HG03469 (cell line): ENCODE measurements around the gene DDC.

Experiments
- ATAC-seq: cut with Tn5 transposase; IDR thresholded peaks from one replicate; pipeline ENCODE4 v1.9.1; 2021; ENCODE audit warnings: mild to moderate bottlenecking, moderate library complexity, moderate number of reproducible peaks; ENCODE audit not compliant: unreplicated experiment

The DDC gene

GRCh38 chr7:50488379-50488778, 76.8 kb downstream of the DDC start:
- ATAC-seq = no peak

GRCh38 chr7:50486512-50486911, 78.7 kb downstream of the DDC start:
- ATAC-seq = no peak

GRCh38 chr7:50481867-50482266, 83.3 kb downstream of the DDC start:
- no peak for ATAC-seq

GRCh38 chr7:50480797-50481196, 84.4 kb downstream of the DDC start:
- no peak for ATAC-seq

- no peak for ATAC-seq
Measured at GRCh38 chr7:50479743-50480517, 85.3 kb downstream of the DDC start.

- ATAC-seq = no peak
Measured at GRCh38 chr7:50477640-50478039, 87.6 kb downstream of the DDC start.

GRCh38 chr7:50476953-50477625, 88.1 kb downstream of the DDC start:
- no peak for ATAC-seq

GRCh38 chr7:50475340-50475739, 89.9 kb downstream of the DDC start:
- ATAC-seq = no peak

GRCh38 chr7:50474382-50475160, 90.6 kb downstream of the DDC start:
- ATAC-seq = no peak

GRCh38 chr7:50473531-50473930, 91.7 kb downstream of the DDC start:
- no peak for ATAC-seq

GRCh38 chr7:50472427-50472826, 92.8 kb downstream of the DDC start:
- ATAC-seq = no peak

- no peak for ATAC-seq
Measured at GRCh38 chr7:50471970-50472369, 93.2 kb downstream of the DDC start.

- ATAC-seq = no peak
Measured at GRCh38 chr7:50470250-50471163, 94.7 kb downstream of the DDC start.

GRCh38 chr7:50469181-50469580, 96.0 kb downstream of the DDC start:
- no peak for ATAC-seq

GRCh38 chr7:50467817-50468610, 97.2 kb downstream of the DDC start:
- peak; percentile 74 for ATAC-seq

- ATAC-seq = no peak
Measured at GRCh38 chr7:50466815-50467585, 98.2 kb downstream of the DDC start.

GRCh38 chr7:50463035-50463434, 102.2 kb downstream of the DDC start:
- no peak for ATAC-seq

- ATAC-seq = no peak
Measured at GRCh38 chr7:50462361-50462760, 102.8 kb downstream of the DDC start.

GRCh38 chr7:50461695-50462094, 103.5 kb downstream of the DDC start:
- ATAC-seq = no peak
